Astrocyte of the spinal cord (primary cell): ENCODE measurements around the gene SND1.

ENCODE experiments used
- DNase-seq: peaks from one replicate; pipeline ENCODE4 v3.0.0; 2011; ENCODE audit warnings: low read depth, low spot score
- H3K4me3 ChIP-seq: 2 replicates; pipeline ENCODE4 v1.5.1; 2011; ENCODE audit warnings: low read depth, mild to moderate bottlenecking, low read length, moderate library complexity
- in situ Hi-C: cut with HindIII; loops from 2 replicates; pipeline ENCODE4 v1.10.0; 2017; ENCODE audit warnings: low sequenced_read_pairs
- TF ChIP-seq, protein P1 (sequence below): IDR thresholded peaks from 2 replicates; pipeline ENCODE4 v1.5.1; 2012; ENCODE audit warnings: low read depth, mild to moderate bottlenecking, low read length, inconsistent platforms

The SND1 gene

GRCh38 chr7:127715272-127715671 lies 63.3 kb downstream of the SND1 start:
- DNase-seq: no peak
- in situ Hi-C loops: no loop called here
- no peak overlapping the region for H3K4me3 ChIP-seq
- TF ChIP-seq, protein P1, sequence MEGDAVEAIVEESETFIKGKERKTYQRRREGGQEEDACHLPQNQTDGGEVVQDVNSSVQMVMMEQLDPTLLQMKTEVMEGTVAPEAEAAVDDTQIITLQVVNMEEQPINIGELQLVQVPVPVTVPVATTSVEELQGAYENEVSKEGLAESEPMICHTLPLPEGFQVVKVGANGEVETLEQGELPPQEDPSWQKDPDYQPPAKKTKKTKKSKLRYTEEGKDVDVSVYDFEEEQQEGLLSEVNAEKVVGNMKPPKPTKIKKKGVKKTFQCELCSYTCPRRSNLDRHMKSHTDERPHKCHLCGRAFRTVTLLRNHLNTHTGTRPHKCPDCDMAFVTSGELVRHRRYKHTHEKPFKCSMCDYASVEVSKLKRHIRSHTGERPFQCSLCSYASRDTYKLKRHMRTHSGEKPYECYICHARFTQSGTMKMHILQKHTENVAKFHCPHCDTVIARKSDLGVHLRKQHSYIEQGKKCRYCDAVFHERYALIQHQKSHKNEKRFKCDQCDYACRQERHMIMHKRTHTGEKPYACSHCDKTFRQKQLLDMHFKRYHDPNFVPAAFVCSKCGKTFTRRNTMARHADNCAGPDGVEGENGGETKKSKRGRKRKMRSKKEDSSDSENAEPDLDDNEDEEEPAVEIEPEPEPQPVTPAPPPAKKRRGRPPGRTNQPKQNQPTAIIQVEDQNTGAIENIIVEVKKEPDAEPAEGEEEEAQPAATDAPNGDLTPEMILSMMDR: no peak

GRCh38 chr7:127715901-127716300 lies 63.9 kb downstream of the SND1 start:
- TF ChIP-seq, protein P1: no peak
- no peak for DNase-seq
- H3K4me3 ChIP-seq: no peak overlapping the region
- in situ Hi-C loops: no loop called here

- no peak overlapping the region for H3K4me3 ChIP-seq
- peak; percentile 42 for DNase-seq
- in situ Hi-C loops: no loop called here
- TF ChIP-seq, protein P1: no peak
Measured at GRCh38 chr7:127717502-127718339, 65.7 kb downstream of the SND1 start.

- no peak for DNase-seq
- TF ChIP-seq, protein P1: no peak
- in situ Hi-C loops: no loop called here
- H3K4me3 ChIP-seq: no peak overlapping the region
Measured at GRCh38 chr7:127718340-127718679, 66.3 kb downstream of the SND1 start.

DNA sequence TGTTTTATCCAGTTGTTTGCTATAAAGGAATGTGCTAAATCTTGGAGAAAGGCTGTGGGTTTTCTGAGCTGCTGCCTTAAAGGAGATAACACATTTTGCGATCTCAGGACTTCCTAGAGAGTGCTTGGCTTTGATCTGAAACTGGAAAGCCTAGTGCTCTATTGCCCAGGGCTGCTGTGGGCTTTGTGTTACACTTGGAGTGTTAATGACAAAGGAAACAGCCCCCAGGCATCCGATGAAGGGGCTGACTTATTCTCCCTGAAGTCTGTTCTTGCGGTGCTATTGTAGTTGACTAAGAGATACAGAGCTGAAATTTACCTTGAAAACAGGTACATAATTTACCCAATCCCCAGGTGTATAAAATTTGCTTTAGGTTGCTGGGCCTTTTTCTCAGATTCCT lies 74.5 kb downstream of the SND1 start:
- in situ Hi-C loops: no loop called here
- no peak for DNase-seq
- no peak overlapping the region for H3K4me3 ChIP-seq
- TF ChIP-seq, protein P1: no peak

GRCh38 chr7:127730658-127731276 lies 78.8 kb downstream of the SND1 start:
- TF ChIP-seq, protein P1: no peak
- no peak for DNase-seq
- no peak overlapping the region for H3K4me3 ChIP-seq
- in situ Hi-C loops: no loop called here
